HG03342 (cell line): Measurements from ENCODE around the gene TXLNA.

Experiments used
- ATAC-seq: cut with Tn5 transposase; IDR thresholded peaks from one replicate; pipeline ENCODE4 v1.9.1; 2021; ENCODE audit warnings: mild to moderate bottlenecking, moderate library complexity; ENCODE audit not compliant: unreplicated experiment

Gene TXLNA

DNA sequence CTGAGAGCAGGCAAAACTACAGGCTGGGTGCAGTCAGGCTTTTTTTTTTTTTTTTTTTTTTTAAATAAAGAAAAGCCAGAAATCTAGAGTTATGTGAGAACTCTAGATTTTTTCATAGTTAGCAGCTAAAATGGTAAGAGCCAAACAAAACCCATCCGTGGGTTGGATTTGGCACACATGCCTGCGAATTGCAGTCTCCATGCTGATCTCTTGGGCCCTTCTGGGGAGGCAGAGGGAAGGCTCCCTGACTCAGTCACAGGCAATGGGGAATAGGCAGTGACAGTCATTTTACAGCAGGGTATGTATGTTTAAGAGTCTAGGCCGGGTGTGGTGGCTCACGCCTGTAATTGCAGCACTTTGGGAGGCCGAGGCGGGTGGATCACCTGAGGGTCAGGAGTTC, 2.6 kb downstream of the TXLNA start:
- no peak for ATAC-seq

DNA sequence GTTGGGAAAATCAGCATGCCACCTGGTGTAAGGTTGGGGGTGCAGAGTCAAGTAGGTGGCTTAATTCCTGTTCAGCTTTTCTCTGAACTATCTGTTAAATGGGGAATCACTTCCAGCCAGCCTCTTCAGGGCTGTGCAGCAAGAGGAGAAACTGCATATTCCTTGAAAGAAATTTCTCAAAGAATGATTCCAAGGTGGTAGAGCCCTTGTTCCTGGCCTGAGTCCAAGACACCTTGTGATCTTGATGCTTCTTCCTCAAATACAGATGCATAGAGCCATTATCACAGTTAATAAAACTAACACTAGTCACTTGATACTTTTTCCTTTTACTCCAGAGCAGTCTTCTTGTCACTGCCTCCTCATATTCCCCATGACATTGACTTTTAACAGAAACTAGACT, 5.2 kb downstream of the TXLNA start:
- no peak for ATAC-seq

- no peak for ATAC-seq
These were observed 6.6 kb downstream of the TXLNA start for GRCh38 chr1:32186077-32186476.

DNA sequence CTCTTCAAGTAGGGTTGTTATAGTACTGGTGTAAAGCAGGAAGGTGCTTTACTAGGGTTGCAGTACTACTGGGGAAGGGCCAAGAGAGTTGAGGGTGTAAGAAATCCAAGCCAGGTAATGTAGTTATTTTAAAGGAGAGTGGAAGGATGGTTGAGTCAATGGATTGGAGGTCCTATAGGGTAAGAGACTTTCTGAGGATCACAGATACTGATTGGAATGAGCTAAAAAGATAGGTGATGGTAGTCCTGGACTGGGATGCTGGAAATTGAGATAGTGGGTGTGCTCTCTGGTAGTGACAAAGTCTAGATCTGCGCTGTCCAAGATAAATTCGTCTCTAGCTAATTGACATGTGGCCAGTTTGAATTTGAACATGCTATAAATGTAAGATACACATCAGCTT, 7.0 kb downstream of the TXLNA start:
- ATAC-seq: no peak

DNA sequence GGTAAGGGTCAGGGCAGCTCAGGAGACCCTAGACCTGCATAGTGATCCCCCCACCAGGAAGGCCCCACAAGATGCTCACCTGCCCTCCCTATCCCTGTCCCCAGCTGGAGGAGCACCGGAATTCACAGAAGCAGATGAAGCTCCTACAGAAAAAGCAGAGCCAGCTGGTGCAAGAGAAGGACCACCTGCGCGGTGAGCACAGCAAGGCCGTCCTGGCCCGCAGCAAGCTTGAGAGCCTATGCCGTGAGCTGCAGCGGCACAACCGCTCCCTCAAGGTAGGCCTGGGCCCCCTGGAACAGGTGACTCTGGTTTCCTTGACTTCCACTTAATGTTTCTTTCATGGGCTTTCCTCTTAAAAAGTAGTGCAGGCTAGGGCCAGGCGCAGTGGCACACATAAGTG, 8.4 kb downstream of the TXLNA start:
- ATAC-seq: no peak

DNA sequence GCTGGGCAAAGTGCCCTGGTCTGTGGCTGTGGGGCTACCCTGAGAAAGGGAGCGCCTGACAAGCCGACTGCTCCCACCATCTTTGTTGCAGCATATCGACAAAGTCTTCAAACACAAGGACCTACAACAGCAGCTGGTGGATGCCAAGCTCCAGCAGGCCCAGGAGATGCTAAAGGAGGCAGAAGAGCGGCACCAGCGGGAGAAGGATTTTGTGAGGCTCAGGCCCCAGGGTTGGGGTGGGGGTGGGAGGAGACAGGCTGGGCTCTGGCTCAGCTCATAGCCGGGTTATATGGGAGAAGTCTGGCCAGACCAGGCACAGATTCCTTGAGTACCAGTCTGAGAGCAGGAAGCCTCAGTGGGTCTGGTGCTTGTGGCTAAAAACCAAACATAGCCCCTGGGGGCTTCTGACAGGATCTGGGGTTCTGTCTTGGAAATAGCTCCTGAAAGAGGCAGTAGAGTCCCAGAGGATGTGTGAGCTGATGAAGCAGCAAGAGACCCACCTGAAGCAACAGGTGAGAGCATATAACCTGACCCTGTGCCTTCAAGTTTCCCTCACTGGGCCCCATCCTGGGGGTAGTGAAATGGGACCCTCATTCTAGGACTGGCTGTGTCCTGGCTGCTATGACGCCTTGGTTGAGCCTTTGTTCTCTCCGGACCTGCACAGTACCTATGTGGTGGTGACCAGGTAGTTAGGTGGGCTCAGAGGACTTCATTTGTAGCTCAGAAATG, 12.9 kb downstream of the TXLNA start:
- no peak for ATAC-seq

DNA sequence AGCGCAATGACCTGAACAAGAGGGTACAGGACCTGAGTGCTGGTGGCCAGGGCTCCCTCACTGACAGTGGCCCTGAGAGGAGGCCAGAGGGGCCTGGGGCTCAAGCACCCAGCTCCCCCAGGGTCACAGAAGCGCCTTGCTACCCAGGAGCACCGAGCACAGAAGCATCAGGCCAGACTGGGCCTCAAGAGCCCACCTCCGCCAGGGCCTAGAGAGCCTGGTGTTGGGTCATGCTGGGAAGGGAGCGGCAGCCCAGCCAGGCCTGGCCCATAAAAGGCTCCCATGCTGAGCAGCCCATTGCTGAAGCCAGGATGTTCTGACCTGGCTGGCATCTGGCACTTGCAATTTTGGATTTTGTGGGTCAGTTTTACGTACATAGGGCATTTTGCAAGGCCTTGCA, 15.5 kb downstream of the TXLNA start:
- ATAC-seq: no peak

DNA sequence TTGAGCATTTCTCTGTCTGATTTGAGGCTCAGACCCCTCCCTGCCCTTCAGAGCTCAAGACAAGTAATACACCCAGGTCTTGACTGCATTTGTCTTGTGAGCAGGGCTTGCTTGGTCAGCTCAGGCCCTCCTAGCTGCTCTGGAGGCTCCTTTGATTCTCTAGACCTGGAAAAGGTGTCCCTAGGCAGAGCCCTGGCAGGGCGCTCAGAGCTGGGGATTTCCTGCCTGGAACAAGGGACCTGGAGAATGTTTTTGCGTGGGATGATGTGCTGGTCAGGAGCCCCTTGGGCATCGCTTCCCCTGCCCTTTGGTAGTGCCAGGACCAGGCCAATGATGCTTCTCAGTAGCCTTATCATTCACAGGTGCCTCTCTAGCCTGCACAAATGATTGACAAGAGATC, 16.1 kb downstream of the TXLNA start:
- ATAC-seq: no peak

DNA sequence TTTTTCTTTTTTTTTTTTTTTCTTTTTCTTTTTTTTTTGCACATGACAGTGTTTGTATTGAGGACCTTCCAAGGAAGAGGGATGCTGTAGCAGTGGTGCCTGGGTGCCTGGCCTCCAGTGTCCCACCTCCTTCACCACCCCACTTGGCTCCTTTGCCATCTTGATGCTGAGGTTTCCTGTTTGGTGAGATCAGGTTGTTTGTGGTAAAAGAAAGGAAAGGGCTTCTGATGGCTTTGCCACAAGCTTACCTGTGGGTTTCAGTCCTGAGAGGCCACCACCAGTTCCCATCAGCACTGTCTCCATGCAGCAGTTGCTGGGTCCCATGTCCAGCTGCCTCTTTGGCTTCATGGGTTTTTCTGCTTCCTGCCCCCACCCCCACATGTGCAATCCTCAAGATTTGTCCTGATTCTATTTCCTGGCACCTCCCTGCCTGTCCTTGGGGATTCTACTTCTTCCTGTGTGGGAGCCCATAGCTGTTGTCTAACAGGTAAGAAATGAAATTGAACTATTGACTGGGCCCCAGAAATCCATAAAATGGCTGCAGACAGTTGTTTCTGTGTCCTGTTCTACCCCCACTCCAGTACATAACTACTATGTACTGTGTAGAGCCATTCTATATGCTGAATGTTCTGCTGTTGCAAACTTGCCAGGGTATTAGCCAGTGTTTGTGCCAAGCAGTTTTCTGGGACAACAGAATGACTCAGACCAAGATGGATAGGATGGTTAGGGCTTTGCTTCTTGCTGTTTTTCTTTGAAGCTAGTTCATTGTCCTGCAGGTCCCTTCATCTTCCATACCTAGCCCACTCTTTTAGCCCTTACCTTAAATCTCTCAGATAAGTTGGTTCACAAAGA, 16.7 kb downstream of the TXLNA start:
- ATAC-seq: no peak

DNA sequence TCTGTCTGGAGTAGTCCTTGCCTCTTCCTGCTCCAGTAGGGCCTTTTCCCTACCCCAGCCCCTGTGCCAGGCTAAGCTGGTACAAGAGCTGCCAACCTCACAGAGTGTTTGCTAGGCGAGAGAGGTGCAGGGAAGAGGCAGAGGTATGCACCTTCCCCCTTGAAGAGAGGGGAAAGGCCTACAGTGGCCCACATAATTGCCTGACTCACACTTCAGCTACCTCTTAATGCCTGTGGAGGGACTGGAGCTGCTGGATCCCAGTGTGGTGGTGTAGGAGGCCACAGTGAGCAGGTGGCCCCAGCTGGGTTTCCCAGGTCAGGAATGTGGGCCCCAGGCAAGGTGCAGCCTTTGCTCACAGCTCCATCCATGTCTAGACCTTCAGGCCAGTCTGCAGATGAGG, 17.6 kb downstream of the TXLNA start:
- ATAC-seq: no peak

DNA sequence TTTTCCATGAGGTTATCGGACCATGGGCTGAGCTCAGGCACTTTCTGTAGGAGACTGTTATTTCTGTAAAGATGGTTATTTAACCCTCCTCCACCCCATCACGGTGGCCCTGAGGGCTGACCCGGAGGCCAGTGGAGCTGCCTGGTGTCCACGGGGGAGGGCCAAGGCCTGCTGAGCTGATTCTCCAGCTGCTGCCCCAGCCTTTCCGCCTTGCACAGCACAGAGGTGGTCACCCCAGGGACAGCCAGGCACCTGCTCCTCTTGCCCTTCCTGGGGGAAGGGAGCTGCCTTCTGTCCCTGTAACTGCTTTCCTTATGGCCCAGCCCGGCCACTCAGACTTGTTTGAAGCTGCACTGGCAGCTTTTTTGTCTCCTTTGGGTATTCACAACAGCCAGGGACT, 18.4 kb downstream of the TXLNA start:
- ATAC-seq: no peak

DNA sequence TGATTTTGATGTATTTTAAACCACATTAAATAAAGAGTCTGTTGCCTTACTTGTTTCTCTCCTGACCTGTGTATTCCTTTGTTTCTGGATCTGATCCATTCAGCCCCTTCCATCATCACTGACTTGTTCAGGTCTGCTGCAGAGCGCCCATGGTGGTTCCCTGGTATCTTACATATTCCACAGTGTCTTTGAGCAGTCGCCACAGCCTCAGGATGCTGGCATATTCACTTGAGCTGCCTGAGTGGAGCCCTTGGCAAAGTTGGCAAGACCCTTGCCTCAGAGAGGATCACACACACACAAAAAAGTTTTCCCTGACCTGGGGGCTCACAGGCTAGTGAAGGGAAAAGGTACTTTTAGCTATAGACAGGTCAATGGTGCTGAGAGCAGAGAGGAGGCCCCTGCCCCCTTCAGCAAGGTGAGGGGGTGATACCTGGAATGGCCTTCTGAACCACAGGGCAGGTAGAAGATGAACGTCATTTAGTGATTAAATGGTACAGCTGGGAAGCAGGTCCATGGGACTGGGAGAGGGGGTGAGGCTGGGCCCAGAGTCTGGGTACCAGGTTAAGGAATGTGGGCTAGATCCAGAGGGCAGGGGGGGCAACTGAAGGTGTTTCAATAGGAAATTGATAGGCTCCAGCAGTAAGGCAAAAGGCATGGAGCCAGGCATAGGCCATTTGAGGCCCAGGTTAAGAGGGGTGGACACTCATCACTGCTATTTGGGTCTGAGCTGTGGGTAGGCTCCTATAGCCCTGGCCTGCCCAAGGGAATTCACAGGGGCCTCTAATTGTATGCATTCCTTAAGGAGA, 19.0 kb downstream of the TXLNA start:
- no peak for ATAC-seq

DNA sequence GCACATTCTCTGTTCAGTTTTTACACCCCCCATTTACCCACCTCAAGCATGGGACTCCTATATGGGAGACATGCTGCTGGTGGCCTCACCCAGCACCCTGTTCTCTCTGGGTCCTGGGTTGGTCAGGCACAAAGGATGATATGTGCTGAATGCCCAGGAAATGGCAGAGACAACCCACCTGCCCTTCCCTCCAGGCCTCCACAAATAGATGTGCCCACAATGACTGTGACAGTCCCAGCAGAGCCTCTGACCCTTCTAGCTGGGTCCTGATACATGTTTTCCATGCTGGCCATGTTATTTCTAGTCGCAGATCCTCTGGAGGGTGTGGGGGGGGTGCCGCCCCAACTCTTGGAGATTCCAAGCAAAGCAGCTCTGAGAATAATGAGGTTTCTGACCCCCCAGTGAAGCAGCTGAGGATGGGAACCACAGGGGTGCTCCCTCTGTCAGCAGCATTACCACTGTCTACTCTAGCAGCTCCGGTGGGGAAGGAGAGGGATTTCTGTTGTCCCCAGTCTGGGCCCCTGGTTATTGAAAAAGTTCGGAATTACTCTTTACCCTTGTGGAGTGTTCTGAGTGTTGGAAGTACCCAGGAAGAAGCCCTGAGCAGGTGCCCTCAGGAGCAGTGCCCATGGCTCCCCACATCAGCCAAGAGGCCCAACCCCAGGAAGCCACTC, 19.7 kb downstream of the TXLNA start:
- ATAC-seq: no peak

DNA sequence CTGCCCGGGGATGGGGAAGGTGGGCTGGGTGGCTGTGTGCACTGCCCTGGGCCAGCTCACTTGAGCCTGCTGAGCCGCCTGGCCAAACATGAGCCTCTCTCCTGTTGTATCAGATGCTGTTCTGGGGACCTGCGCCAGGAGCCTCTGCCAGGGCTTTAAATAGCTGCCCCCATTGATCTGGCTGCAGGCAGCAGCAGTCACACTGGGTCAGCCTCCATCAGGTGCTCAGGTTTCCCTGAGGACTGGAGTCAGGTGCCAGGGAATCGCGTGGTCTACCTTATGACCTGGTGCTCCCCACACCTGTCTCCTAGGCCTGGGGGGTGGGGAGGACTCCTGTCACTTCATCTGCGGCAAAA, 20.2 kb downstream of the TXLNA start:
- ATAC-seq: no peak

- ATAC-seq: no peak
These were observed 20.9 kb downstream of the TXLNA start, which contains the start of gene CCDC28B for GRCh38 chr1:32200226-32201010. CCDC28B (plus strand) TSS chr1:32200595; CDS start chr1:32201936, 1,341 bp downstream.

DNA sequence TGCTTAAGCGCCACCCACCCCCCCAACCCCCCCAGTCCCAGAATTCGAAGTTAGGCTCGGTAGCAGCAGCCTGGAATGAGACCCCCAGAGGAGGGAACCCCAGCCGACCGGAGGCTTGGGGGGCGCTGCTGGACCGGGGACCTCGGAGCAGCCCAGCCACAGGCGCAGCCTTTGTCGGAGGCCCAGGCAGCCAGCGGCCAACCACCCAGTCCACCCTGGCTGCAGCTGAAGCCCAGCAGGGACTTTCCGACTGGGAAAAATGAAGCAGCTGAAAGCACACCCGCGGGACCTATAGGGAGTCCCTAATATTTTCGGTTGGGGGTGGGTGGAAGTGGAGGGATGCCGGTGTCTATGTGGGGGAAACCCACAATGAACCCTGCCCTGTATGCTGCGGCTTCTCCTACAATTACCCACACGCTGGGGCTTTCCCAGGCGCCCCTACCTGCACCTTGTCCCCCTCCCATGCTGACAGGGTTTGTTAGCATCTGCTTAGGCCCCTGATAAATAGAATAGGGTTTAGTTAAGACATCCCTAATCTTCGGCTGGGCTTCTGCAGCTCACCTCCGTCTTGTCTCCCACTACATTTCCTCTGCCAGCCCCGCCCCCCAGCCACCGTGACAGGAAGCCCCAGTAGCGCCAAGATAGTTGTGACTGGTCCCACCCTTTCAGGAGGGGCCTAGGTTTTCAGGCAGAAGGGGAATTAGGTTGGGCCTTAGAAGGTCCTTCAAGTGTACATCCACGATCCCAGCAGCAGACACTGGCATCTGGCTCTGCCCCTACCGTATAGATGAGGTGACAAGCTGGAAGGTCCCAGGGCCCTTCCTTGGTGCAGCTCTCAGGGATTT, 21.8 kb downstream of the TXLNA start:
- peak; percentile 33 for ATAC-seq

GRCh38 chr1:32204943-32205361, 25.5 kb downstream of the TXLNA start:
- no peak for ATAC-seq

GRCh38 chr1:32205401-32206370, 26.2 kb downstream of the TXLNA start, which contains the start of gene IQCC:
IQCC (plus strand) TSS chr1:32205671; CDS start chr1:32205682, 11 bp downstream.
- peak; percentile 59 for ATAC-seq
